KBM-7 (cell line): ENCODE measurements around the gene TMTC1.

Source experiments
- DNase-seq: peaks from one replicate; pipeline ENCODE4 v3.0.0-alpha.2; 2015
- in situ Hi-C: fragments of 300-500 bp; cut with MboI; formaldehyde crosslinking; loops from 2 replicates; pipeline ENCODE4 v1.14.3; 2020; ENCODE audit warnings: low sequenced_read_pairs, low pct_unique_long_range_greater_than_20kb, mixed read lengths

Gene TMTC1

DNA sequence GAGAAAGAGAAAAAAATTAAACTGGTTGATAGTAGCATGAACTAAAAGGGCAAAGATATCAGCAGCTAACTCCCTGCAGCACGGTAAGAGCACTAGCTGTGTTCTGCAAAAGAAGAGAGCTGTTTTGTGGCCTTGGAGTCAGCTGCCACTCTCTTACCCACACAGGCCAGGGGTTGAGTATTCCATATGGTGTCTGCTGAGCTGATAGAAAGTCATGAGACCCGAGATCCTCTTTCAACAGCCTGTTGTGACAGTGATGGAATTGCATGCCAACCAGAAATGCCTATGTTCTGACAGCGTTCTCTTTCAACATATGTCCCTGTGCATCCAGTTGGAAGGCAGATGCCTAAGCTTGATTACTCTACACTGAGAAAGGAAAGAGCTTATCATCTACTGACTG is 39.9 kb downstream of the TMTC1 start:
- in situ Hi-C loops: no loop called here

DNA sequence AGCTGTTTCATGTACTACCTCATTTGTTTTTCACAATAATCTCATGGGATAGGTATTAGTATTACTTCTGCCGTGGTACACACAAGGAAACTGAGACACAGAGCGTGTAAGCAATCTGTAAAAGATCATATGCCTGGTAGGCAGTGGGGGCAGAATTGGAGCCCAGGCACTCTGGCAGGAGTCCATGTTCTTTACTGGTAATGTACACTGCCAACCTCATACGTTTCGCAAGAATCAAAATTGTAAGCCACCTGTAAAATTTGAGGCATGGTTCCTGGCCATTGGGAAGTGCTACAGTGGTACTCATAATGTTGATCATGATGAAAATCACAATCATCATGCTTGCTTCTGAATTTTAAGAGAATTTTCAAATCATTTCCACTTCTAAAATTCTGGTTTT is 40.7 kb downstream of the TMTC1 start:
- in situ Hi-C loops: no loop called here
- DNase-seq: no peak

More for the DNA sequence above, 39.9 kb downstream of the TMTC1 start:
- DNase-seq: no peak

DNA sequence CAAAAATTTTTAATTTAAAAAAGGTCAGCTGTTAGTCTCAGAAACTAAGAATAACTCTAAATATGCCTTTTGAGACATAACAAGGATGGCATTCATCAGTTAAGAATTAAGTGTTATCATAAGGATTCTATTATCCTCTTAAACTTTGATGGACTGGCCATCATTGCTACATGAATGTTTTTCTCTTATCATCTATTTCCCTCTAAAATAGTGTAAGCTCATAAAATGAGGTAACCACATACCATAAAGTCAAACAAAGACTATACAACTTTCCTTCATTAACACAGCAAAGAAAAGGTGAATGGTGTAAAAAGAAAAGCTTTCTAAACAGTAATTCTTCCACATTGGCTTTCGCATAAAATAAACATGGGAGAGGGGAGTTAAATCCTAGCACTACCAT is 41.1 kb downstream of the TMTC1 start:
- in situ Hi-C loops: no loop called here
- DNase-seq: no peak

DNA sequence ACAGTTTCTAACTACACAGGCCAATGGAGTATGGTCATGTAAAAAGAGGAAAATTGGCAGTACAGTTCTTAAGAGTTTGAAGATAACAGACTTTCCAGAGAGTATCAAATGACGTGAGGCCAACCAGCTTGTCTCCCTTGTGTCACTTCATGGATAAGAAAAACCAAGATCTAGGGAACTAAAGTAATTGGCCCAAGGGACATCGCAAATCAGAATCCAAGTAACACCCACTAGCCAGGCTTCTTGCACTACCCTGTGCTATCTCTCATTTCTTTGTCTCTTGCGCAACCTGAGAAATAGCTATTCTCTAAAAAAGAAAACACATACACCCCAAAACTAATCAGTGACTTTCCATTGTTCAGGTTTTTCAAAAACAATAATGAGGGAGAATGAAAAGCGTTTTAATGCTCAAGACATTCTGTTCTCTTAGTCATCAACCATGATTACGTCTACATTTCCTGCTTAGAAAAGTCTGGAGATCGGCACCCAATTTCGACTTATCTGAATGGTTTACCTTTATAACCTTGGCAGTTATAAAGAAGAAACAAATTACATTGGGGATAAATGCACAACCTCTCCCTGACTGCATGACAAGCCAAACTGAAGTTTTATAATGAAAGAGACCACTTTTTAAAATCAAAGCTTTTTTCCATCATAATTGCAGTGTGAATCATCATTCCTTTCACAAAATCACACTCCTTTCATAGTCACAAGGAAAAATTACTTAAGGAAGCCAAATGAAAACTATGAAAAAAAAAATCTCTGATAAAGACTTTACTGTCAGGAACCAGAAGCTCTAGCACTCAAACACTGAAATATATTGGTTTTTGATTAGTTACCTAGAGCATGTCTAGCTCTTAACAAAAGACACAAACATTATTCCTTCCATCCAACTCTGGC is 42.1 kb downstream of the TMTC1 start:
- no peak for DNase-seq
- in situ Hi-C loops: no loop called here

DNA sequence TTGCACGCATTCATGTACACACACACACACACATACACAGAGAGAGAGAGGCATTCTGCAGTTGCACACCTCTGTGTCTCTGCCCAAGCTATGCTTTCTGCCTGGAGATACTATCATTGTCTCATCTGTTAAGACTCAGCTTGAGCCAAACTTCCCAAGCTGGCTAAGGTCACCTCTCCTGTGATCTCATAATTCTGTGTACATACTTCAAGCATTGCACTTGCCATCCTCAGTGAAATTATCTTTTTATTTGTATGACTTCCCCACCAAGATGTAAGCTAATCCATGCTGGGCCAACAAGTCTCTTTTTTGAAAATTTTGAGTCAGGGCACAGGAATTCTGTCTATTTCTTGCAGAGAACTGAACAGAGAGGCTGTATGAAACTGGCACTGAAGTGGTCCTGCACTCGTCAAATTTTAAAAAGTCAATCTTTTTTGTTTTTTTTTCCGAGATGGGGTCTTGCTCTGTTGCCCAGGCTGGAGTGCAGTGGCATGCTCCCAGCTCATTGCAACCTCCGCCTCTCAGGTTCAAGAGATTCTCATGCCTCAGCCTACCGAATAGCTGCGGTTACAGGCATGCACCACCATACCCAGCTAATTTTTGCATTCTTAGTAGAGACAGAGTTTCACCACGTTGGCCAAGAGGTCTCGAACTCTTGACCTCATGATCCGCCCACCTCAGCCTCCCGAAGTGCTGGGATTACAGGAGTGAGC is 44.3 kb downstream of the TMTC1 start:
- DNase-seq: no peak
- in situ Hi-C loops: no loop called here

DNA sequence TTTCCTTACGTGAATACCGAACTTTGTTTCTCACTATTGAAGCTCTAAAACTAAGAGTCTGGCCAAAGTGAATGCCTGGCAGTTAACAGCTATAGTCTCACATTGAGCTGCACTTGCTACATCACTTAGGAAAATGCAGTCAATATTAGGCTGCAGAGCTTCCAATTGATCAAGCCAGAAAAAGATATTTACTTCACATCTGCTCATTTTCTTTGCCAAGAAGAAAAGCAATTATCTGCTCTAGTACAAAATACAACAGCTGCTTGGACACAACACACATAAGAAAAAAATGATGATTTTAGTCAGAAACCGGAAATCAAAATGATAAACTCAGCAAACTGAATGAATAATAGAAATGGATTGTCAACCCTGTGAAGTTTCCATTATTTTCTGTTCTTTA is 45.4 kb downstream of the TMTC1 start:
- no peak for DNase-seq
- in situ Hi-C loops: no loop called here

DNA sequence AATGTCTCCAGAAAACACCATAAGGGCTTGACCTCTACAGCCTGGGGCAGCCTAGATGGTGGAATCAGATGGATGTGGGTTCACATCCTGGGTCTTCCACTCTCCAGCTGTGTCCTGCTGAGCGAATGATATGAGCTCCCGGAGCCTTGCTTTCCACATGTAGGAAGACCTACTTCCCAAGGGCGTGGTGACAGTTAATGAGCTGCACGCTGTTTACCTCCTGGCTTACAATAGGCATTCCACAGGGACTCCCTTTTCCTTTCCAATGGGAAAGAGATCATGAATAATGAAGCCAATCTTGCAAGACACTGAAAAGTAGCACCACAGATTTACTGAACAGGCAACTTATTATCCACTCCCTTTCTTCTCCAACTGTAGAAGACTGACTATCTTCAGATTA is 46.1 kb downstream of the TMTC1 start:
- DNase-seq: no peak
- in situ Hi-C loops: no loop called here

DNA sequence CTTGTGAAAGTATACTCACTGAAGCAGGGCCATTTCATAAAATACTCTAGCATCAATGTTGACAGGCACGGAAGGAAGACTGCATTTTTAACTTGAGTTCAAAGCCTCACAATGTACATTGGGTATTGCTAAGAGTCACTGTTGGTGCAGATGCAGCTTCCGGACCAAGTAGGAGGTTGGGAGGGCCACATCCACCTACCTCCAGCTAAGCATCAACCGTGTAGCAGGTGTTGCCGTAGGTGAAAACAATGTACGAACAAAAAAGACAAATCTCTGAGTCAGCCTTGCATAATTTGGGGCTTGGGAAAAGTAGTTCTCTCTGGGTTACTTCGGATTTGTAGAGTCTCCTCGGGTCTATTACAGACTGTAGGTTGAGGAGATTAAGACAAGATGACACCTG is 48.1 kb downstream of the TMTC1 start:
- in situ Hi-C loops: no loop called here
- DNase-seq: no peak

DNA sequence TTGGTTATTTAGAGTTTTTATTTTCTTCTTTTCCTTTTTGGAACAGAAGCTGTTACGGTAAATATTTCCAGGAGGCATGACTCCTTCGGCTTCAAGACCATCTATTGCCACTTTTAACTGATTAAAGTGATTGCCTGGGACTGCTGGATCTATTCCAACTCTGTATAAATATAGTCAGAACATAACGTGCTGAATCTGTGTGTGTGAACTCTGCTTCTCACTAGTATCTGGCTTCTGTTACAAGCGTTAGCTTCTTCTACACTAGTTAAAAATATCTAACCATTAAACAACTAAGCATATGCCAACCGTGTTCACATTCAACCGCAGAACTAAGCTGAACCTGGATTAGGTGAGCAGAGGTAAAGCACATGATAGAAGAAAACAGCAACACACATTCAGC is 49.0 kb downstream of the TMTC1 start:
- in situ Hi-C loops: no loop called here
- DNase-seq: no peak

DNA sequence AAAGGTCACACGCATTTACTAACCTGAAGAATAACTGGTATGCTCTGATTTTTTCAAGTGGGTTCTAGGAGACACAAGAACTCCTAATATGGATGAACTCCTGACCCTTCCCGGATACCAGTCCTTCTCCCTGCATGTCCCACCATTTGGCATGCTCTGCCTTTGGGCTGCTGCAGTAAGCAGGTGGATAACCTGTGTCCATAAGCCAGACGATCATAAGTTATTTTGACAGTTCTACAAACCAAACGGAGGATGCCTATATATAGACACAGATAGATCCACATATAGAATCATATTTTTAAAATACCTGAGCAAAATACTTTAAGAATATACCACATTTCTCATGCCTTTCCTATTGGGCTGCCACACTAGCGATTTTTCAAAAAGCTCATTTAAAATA is 49.4 kb downstream of the TMTC1 start:
- DNase-seq: no peak
- in situ Hi-C loops: no loop called here

DNA sequence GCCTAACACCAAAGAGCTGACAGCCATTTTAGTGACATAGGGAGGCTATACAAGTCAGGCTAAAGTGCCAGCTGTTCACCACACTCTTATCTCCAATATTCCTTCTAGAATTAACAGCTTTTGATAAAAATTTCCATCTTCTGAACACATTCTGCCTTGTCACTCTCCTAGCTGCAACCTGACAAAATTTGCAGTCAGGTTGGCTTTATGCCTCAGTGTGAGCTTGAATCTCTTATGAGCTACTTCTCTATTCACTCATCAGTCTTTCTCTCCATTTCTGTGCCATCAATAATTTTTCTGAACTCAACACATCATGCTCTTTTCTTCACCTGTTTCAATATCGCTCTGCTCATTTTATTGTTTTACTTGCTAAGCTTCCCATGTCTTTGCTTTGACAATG is 50.2 kb downstream of the TMTC1 start:
- in situ Hi-C loops: no loop called here
- no peak for DNase-seq

DNA sequence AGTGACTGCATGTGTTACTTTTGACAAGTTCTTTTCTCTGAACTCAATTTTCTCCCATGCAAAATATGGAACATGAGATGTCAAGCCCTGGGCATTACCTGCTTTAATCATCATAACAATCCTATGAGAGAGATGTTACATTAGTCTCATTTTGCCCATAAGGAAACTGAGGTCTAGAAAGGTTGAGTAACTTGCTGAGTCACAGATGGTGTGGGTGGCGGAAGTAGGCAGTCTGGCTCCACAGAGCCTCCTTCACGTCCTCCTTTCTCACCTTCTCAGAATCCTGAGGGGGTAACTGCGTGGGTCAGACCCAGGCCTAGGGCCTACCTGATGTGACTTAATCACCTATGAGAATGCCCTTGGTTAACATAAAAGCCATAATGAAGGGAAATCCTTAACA is 50.7 kb downstream of the TMTC1 start:
- in situ Hi-C loops: no loop called here
- DNase-seq: no peak

DNA sequence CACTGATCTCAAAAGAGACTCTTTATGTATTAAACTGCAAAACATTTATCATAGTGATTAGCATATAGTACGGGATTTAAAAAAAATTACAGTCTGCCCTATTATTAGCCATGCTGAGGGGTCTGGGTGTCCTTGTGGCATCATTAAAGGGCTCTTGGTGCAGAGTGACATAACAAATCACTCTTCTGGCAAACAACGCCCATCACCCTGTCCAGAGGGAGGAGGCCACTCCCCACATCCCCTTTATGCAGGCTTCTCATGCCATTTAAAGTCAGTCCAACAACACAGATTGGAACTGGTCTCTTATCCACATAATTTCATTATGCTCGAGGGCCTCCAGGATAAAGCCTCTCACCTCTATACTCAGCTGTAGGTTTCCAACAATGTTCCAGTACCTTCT is 51.1 kb downstream of the TMTC1 start:
- in situ Hi-C loops: no loop called here
- DNase-seq: no peak

DNA sequence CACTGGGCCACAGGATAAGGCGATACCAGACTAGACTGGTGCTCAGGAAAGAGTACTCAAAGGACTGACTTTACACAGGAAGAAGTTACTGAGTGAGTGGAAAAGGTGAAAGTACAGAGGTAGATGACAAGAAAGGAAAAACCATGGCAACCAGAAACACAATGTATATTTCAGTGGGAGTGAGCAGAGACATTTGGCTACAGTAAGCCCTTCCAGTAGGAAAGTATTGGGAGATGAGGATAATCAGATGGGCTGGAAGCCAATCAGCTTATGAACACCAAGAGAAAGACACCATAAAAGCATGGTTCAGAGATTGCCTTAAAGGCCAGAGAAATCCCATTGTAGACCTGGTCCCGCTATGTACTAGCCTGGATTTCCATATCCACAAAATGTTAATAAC is 51.6 kb downstream of the TMTC1 start:
- no peak for DNase-seq
- in situ Hi-C loops: no loop called here

DNA sequence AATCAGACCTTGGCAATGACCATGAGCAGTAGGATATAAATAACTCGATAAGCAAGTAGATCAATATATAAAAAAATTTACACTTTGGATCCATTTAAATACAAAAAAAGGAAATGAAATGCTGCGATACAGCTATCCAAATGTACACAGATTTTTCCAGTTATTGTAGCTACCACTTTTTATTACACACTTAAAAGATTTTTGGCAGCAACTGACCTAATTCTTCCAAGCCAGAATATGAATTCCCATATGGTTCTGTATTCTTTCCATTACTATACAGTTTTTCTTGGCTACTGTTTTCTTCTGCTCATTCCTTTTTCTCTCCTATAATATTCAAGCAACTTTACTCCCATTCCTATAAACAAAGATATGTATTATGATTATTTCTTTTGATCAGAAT is 52.2 kb downstream of the TMTC1 start:
- DNase-seq: no peak
- in situ Hi-C loops: no loop called here

DNA sequence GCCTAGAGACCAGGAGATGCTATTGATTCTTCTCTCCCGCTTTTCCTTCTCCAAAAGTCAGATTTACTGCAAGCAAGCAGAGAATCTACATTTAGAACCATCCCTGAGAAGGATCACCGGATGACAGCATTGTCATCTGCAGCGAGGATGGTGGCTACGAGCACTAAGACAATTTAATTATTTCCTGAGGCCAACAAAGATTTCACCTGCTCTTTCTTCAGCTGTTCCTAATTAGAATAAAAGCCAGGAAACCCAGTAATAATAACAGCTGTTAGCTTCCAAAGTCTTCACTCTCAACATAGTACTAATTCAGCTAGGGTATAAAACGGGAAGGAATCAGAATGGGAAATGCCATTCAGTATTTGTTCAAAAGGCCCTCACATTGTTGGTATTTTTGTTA is 53.3 kb downstream of the TMTC1 start:
- in situ Hi-C loops: no loop called here
- DNase-seq: no peak

DNA sequence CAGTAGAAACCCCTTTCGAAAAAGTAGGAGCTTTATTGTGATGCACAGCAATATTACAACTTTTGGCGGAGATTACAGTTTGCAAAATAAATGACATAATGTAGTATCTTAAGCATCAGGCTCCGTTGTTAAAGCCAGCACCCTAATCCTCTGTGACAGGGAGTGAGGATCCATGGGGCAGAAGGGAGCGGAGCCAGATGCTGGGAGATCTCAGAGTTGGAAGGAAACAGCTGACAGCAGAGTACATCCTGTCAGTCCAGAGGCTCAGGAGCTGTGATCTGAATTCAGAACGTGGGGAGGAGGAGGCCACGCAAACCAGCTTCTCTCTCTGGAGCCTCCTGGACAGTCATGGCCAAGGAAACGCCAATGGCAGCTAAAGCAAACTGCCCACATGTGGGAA is 55.7 kb downstream of the TMTC1 start:
- no peak for DNase-seq
- in situ Hi-C loops: no loop called here

DNA sequence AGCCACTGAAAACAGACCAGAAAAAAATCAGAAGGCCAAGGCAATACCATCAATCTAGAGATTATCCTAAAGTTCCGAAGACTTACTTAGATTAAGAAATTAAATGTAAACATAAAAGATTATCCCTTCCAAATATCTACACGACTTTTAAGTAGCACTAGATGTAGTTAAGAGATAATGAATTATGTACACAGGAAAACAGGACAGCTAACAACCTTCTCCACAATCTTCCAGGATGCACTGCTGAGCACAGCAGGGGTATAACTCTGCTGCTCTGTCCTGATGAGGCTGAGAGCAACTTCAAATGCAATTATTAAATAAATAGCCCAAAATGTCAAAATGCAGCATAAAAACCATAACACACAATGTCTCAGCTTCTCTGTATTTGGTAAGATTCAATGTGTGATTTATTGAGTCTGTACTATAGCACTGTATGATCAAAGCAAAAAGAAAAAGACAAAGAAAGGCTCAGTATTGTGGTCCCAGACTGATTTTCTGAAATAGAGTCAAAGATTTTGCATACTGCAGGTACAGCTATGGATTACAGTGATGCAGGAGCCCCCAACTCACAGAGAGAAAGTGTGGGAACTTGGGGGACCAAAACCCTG is 56.9 kb downstream of the TMTC1 start:
- in situ Hi-C loops: no loop called here
- DNase-seq: no peak

DNA sequence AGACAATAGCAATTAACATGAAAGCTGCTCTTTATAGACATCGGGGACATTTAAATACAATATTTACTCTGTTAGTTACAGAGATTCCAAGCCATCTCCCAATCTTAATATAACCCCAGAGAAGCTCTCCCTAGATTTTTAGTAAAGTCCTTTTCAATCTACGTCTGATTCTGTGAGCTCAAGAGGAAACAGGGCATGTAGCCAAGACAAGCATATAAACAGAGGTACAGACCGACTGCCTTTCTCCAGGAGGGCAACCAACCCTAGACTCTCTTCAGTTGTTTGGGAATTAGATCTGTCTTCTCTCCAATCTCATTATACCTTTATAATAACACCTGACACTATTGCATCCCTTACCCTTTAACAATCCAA is 57.4 kb downstream of the TMTC1 start:
- DNase-seq: no peak
- in situ Hi-C loops: no loop called here

DNA sequence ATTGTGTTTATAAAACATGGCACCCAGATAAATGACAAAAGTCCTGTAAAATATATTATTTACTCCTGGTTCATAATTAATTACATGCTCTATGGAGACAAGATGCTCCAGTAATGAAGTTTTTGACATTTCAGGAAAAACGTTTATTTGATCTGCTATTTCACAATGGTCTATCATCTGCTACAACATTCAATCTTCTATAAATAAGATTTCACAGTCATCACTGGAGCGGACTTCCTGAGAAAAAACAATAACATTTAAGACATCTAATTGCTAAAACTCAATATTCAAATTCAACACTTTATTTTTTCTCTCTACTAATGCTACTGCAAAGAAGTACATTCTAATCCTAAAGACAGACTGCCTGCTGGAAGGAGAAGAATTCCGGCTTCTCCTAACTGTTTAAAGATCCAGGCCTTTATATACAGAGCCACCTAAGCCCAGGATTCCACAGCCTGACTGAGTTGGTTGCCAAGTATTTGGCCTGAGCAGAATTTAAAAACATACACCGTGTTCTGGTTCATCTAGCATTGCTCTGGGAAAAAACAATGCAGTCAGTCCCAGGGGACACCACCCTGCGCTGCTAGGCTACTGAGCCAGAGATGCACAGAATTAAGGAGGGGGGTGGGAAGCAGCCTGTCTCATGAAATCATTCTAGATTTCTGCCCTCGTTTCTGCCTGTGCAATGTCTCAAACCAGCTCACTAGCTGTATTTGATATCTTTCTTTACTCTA is 58.0 kb downstream of the TMTC1 start:
- in situ Hi-C loops: no loop called here

More for the DNA sequence above, 58.0 kb downstream of the TMTC1 start:
- no peak for DNase-seq
